NT2/D1 (cell line): Measurements from ENCODE around the gene BACH2.

ENCODE experiments used
- DNase-seq: peaks from one replicate; pipeline ENCODE4 v3.0.0-alpha.2; 2011; ENCODE audit warnings: low read depth, low spot score
- H3K27me3 ChIP-seq: 2 replicates; pipeline ENCODE4 v1.6.0; 2011; ENCODE audit warnings: mild to moderate bottlenecking; ENCODE audit not compliant: insufficient read length, insufficient read depth
- H3K36me3 ChIP-seq: 2 replicates; pipeline ENCODE4 v1.6.1; 2011; ENCODE audit warnings: mild to moderate bottlenecking, low read length, mixed read lengths; ENCODE audit not compliant: insufficient read depth, insufficient read length
- H3K4me1 ChIP-seq: 2 replicates; pipeline ENCODE4 v1.5.1; 2011; ENCODE audit not compliant: insufficient read depth, insufficient read length
- H3K4me3 ChIP-seq: 2 replicates; pipeline ENCODE4 v1.5.1; 2011; ENCODE audit warnings: low read depth; ENCODE audit not compliant: insufficient read length
- H3K9ac ChIP-seq: 2 replicates; pipeline ENCODE4 v1.6.0; 2011; ENCODE audit warnings: low read depth; ENCODE audit not compliant: insufficient read length
- H3K9me3 ChIP-seq: 2 replicates; pipeline ENCODE4 v1.5.1; 2011; ENCODE audit warnings: mild to moderate bottlenecking, low read length; ENCODE audit not compliant: insufficient read depth
- SUZ12 ChIP-seq: IDR thresholded peaks from 2 replicates; pipeline ENCODE4 v1.6.1; 2011; ENCODE audit not compliant: insufficient read length, insufficient read depth; ENCODE audit errors: extremely low read depth
- YY1 ChIP-seq: IDR thresholded peaks from 2 replicates; pipeline ENCODE4 v1.6.1; 2011; ENCODE audit not compliant: insufficient read length, insufficient read depth
- ZNF274 ChIP-seq: IDR thresholded peaks from 2 replicates; pipeline ENCODE4 v1.6.1; 2011; ENCODE audit warnings: mild to moderate bottlenecking, low read depth, low read length

BACH2 gene

GRCh38 chr6:90294008-90294511 lies 2.6 kb downstream of the BACH2 start:
- Histone ChIP-seq H3K36me3 (no peaks in the 10 kb centered on the region), H3K9ac (no peak overlapping the region), H3K9me3 (no peaks in the 10 kb centered on the region), H3K27me3 (peaks cover 38% of the 10 kb centered on the region), H3K4me1 (no peaks in the 10 kb centered on the region), H3K4me3 (no peak overlapping the region)
- TF ChIP-seq YY1 = no peak
- no peak for TF ChIP-seq ZNF274
- TF ChIP-seq SUZ12 = no peak
- no peak for DNase-seq

GRCh38 chr6:90293319-90293953 lies 3.2 kb downstream of the BACH2 start:
- Histone ChIP-seq H3K27me3 (peaks cover 38% of the 10 kb centered on the region), H3K4me1 (no peaks in the 10 kb centered on the region)

GRCh38 chr6:90291565-90291964 lies 5.1 kb downstream of the BACH2 start:
- Histone ChIP-seq H3K9ac (no peak overlapping the region), H3K9me3 (no peaks in the 10 kb centered on the region), H3K27me3 (peaks cover 38% of the 10 kb centered on the region), H3K4me1 (no peaks in the 10 kb centered on the region), H3K4me3 (no peak overlapping the region), H3K36me3 (no peaks in the 10 kb centered on the region)
- TF ChIP-seq YY1 (no peak), SUZ12 (no peak), ZNF274 (no peak)
- no peak for DNase-seq

More at GRCh38 chr6:90293319-90293953, 3.2 kb downstream of the BACH2 start:
- TF ChIP-seq ZNF274 = no peak
- Histone ChIP-seq H3K36me3 (no peaks in the 10 kb centered on the region), H3K4me3 (no peak overlapping the region), H3K9ac (no peak overlapping the region), H3K9me3 (no peaks in the 10 kb centered on the region)
- DNase-seq = no peak

GRCh38 chr6:90290811-90291420 lies 5.7 kb downstream of the BACH2 start:
- no peaks in the 10 kb centered on the region for H3K9me3 ChIP-seq
- DNase-seq = no peak
- no peaks in the 10 kb centered on the region for H3K4me1 ChIP-seq
- no peaks in the 10 kb centered on the region for H3K36me3 ChIP-seq
- no peak overlapping the region for H3K4me3 ChIP-seq
- H3K9ac ChIP-seq = no peak overlapping the region
- TF ChIP-seq ZNF274 (no peak), SUZ12 (no peak), YY1 (no peak)
- peaks cover 38% of the 10 kb centered on the region for H3K27me3 ChIP-seq

GRCh38 chr6:90289902-90290301 lies 6.7 kb downstream of the BACH2 start:
- H3K9me3 ChIP-seq = no peaks in the 10 kb centered on the region
- DNase-seq = no peak
- no peak for TF ChIP-seq SUZ12
- no peak for TF ChIP-seq ZNF274
- no peak for TF ChIP-seq YY1
- H3K36me3 ChIP-seq = no peaks in the 10 kb centered on the region
- peaks cover 31% of the 10 kb centered on the region for H3K27me3 ChIP-seq
- no peak overlapping the region for H3K9ac ChIP-seq
- H3K4me1 ChIP-seq = peaks cover 3% of the 10 kb centered on the region
- H3K4me3 ChIP-seq = no peak overlapping the region

GRCh38 chr6:90288404-90288803 lies 8.2 kb downstream of the BACH2 start:
- no peak overlapping the region for H3K9ac ChIP-seq
- TF ChIP-seq SUZ12 (no peak), ZNF274 (no peak), YY1 (no peak)
- DNase-seq = no peak
- H3K27me3 ChIP-seq = peaks cover 16% of the 10 kb centered on the region
- no peaks in the 10 kb centered on the region for H3K9me3 ChIP-seq
- no peak overlapping the region for H3K4me3 ChIP-seq
- H3K4me1 ChIP-seq = peaks cover 5% of the 10 kb centered on the region
- H3K36me3 ChIP-seq = no peaks in the 10 kb centered on the region

- H3K4me3 ChIP-seq = no peak overlapping the region
Measured at GRCh38 chr6:90286884-90287488, 9.7 kb downstream of the BACH2 start.

More at GRCh38 chr6:90286884-90287488, 9.7 kb downstream of the BACH2 start:
- Histone ChIP-seq H3K27me3 (peaks cover 2% of the 10 kb centered on the region), H3K4me1 (peaks cover 5% of the 10 kb centered on the region), H3K9ac (no peak overlapping the region), H3K9me3 (no peaks in the 10 kb centered on the region), H3K36me3 (no peaks in the 10 kb centered on the region)
- peak; percentile 70 for DNase-seq
- TF ChIP-seq YY1 = no peak
- no peak for TF ChIP-seq ZNF274
- no peak for TF ChIP-seq SUZ12
